Upper lobe of left lung (tissue), 6 donors: Measurements from ENCODE around the gene OR8D2. TPM values are rescaled to one million over a fixed set of nuclear protein-coding genes. Genes with fewer than 3 reads are reported as not detected.
"Not testable (repeated sequence)": the region's sequence is repeated elsewhere in the genome, so short reads cannot be mapped to it uniquely, and the experiment has no call there.

Experiments
- ATAC-seq, 2 donors: fragments of 200-7000 bp; cut with Tn5 transposase; one replicate each; pipeline ENCODE4 v1.9.1; 2022; ENCODE audit warnings: mild to moderate bottlenecking in 2 of 2, moderate library complexity in 2 of 2; ENCODE audit not compliant: low FRiP score in 2 of 2
- DNase-seq, 2 donors: peaks; one replicate each; pipeline ENCODE4 v3.0.0-alpha.2; 2019 to 2020
- H3K27ac ChIP-seq, 4 donors: fragments of 200-600 bp; sonication (generic); one replicate each; pipeline ENCODE4 v1.5.1; 2016 to 2019
- H3K27me3 ChIP-seq, 4 donors: fragments of 200-600 bp; sonication (generic); one replicate each; pipeline ENCODE4 v1.5.1; 2017 to 2019
- H3K36me3 ChIP-seq, 4 donors: fragments of 200-600 bp; sonication (generic); one replicate each; pipeline ENCODE4 v1.5.1; 2016 to 2019
- H3K4me1 ChIP-seq, 4 donors: fragments of 200-600 bp; sonication (generic); one replicate each; pipeline ENCODE4 v1.5.1; 2018 to 2019
- H3K4me3 ChIP-seq, 4 donors: fragments of 200-600 bp; sonication (generic); one replicate each; pipeline ENCODE4 v1.5.1; 2017 to 2019; ENCODE audit warnings: mild to moderate bottlenecking in 2 of 4, moderate library complexity in 1 of 4
- H3K9me3 ChIP-seq, 4 donors: fragments of 200-600 bp; sonication (generic); one replicate each; pipeline ENCODE4 v1.5.1; 2018 to 2019
- CTCF ChIP-seq, 6 experiments: fragments of 450-650 bp in 4 of 6; fragments of 200-600 bp in 2 of 6; sonication (generic) in 2 of 6; IDR thresholded peaks; one replicate each; pipeline ENCODE4 v1.5.1; 2016 to 2019; ENCODE audit warnings: antibody characterized with exemption in 6 of 6
- EP300 ChIP-seq, 4 donors: sonication (generic); formaldehyde crosslinking; IDR thresholded peaks; one replicate each; pipeline ENCODE4 v1.5.1; 2017; ENCODE audit warnings: antibody characterized with exemption in 4 of 4, control low read depth in 2 of 4
- POLR2A ChIP-seq, 4 donors: fragments of 450-650 bp; IDR thresholded peaks; one replicate each; pipeline ENCODE4 v1.5.1; 2016 to 2017; ENCODE audit warnings: antibody characterized with exemption in 4 of 4, mild to moderate bottlenecking in 2 of 4
- POLR2AphosphoS5 ChIP-seq, 2 donors: sonication (generic); formaldehyde crosslinking; IDR thresholded peaks; one replicate each; pipeline ENCODE4 v1.5.1; 2017; ENCODE audit warnings: antibody characterized with exemption in 2 of 2
- WGBS, 2 donors: methylation state at CpG; one replicate each; pipeline ENCODE4 v1.1.5; 2017 to 2018; 5-methylcytosine and 5-hydroxymethylcytosine counted together
- total RNA-seq, 6 donors: library from RNA; depleted of rRNA in 4 of 6; stranded (reverse); fragments of >200 nt in 4 of 6; gene quantifications; one replicate each; pipeline versions ENCODE4 v1.1.0 to v1.2.1, GENCODE V29; 2016 to 2021
- donor health status: DM: no; HTN: no; CAD: no; lungs with moderate emphysema.
- donor health status: DM: no; HTN: yes; CAD: no; lungs with severe emphysema.

Gene OR8D2
- total RNA-seq, 6 donors from 2014 or later: not detected

- Histone ChIP-seq H3K27me3 (no peaks in the 10 kb centered on the region), H3K4me3 (no peak overlapping the region), H3K27ac (no peak overlapping the region), H3K4me1 (no peaks in the 10 kb centered on the region), H3K36me3 (no peaks in the 10 kb centered on the region), H3K9me3 (no peaks in the 10 kb centered on the region)
- DNase-seq: no peak
- 89 to 90% methylated on average over 3 of the region's 3 CpGs for WGBS, 2 donors
- ATAC-seq: peak; percentile 21 to 53
- no peak for TF ChIP-seq POLR2A (IDR thresholded peaks at IDR 0.05)
- no peak for TF ChIP-seq EP300 (IDR thresholded peaks at IDR 0.05)
- no peak for TF ChIP-seq CTCF (IDR thresholded peaks at IDR 0.05)
- TF ChIP-seq POLR2AphosphoS5 (IDR thresholded peaks at IDR 0.05): no peak
Observed at GRCh38 chr11:124277207-124277606, 42.8 kb downstream of the OR8D2 start.

DNA sequence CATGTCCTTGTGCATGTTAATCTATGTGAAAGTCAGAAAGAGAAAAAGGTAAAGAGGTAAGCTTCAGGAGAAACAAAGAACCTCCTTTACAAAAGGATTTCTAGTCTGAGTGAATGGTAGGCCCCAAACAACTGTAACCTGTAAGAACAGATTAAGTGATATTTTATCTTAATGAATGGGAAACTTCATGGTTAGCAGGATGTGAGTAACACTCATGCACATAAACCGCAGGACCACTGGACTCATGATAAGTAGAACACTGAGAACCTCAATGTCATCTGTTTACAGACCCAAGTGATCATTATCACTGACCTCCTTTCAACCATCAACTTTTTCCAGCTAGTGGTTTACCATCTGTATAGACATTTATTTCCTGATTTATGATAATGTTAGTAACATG, 43.9 kb downstream of the OR8D2 start:
- DNase-seq (no peak), ATAC-seq (no peak)
- no peak for TF ChIP-seq CTCF (IDR thresholded peaks at IDR 0.05)
- no peak for TF ChIP-seq POLR2AphosphoS5 (IDR thresholded peaks at IDR 0.05)
- TF ChIP-seq POLR2A (IDR thresholded peaks at IDR 0.05): no peak
- no peak for TF ChIP-seq EP300 (IDR thresholded peaks at IDR 0.05)
- 29 to 50% methylated on average over 1 of the region's 1 CpG for WGBS, 2 donors
- H3K4me3 ChIP-seq: no peak overlapping the region
- no peaks in the 10 kb centered on the region for H3K27me3 ChIP-seq
- no peaks in the 10 kb centered on the region for H3K9me3 ChIP-seq
- no peaks in the 10 kb centered on the region for H3K4me1 ChIP-seq
- no peak overlapping the region for H3K27ac ChIP-seq
- no peaks in the 10 kb centered on the region for H3K36me3 ChIP-seq

DNA sequence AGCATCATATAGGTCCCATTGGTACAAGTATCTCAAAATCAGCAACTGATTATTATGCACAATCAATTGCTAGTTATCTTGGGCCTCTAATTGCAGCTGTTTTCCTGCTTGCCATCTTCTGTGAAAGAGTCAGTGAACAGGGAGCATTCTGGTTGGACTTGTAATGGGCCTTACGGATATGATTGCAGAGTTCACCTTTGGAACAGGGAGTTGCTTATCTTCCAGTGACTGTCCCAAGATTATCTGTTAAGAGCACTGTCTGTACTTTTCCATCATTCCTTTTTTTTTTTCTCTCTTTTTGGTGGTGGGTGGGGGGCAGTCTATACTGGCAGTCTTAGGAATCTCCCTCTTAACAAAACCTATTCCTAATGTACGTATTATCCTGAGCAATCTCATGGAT, 46.0 kb downstream of the OR8D2 start:
- H3K4me1 ChIP-seq: no peaks in the 10 kb centered on the region
- 86 to 91% methylated on average over 2 of the region's 2 CpGs for WGBS, 2 donors
- no peak overlapping the region for H3K27ac ChIP-seq
- H3K36me3 ChIP-seq: no peaks in the 10 kb centered on the region
- H3K27me3 ChIP-seq: no peaks in the 10 kb centered on the region
- no peak overlapping the region for H3K4me3 ChIP-seq
- DNase-seq (no peak), ATAC-seq (no peak)
- TF ChIP-seq CTCF (IDR thresholded peaks at IDR 0.05) (no peak), POLR2A (IDR thresholded peaks at IDR 0.05) (no peak), EP300 (IDR thresholded peaks at IDR 0.05) (no peak), POLR2AphosphoS5 (IDR thresholded peaks at IDR 0.05) (no peak)
- no peaks in the 10 kb centered on the region for H3K9me3 ChIP-seq

DNA sequence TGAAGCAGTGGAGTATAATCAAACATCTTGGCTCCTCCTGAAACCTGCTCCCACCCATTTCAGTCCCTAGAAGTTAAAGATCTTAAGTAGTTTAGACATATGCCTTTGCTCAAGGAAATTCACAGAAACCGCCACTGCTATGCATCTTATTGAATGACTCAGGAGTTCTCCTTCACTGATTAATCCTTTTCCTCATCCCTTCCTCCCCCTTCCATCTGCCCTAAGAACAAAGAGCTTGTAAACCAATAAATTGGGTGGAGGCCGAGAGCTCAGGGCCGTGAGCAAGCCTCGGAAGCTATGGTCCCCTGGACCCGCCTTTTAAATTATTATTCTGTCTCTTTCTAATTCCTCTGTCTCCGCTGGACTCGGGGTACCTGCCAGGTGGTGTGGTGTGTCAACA, 49.1 kb downstream of the OR8D2 start:
- H3K9me3 ChIP-seq, H3K27me3 ChIP-seq, ATAC-seq, DNase-seq, H3K4me3 ChIP-seq, H3K36me3 ChIP-seq, H3K4me1 ChIP-seq, H3K27ac ChIP-seq: not testable (repeated sequence)
- WGBS, 2 donors: 59 to 78% methylated on average over 7 of the region's 7 CpGs

Other genes starting within 250 kb of the OR8D2 start
- 10 to 100 TPM; 16.4 to 39.0 (median 32.9) TPM for gene VWA5A, start 204.7 kb downstream of the OR8D2 start, total RNA-seq
- not detected for gene OR10D3, start 136.9 kb downstream of the OR8D2 start, total RNA-seq
- gene OR8G1, start 79.1 kb downstream of the OR8D2 start, total RNA-seq: not detected
- under 1 TPM in 1 of 6 donors, not detected in 5; 0.64 TPM for gene OR8G5, start 63.8 kb downstream of the OR8D2 start, total RNA-seq
- gene OR8D1, start 6.2 kb downstream of the OR8D2 start, total RNA-seq: not detected
- not detected for gene OR8B2, start 64.3 kb upstream of the OR8D2 start, total RNA-seq
- gene OR8B3, start 78.8 kb upstream of the OR8D2 start, total RNA-seq: not detected
- gene OR8B4, start 104.7 kb upstream of the OR8D2 start, total RNA-seq: not detected
- not detected for gene OR8B8, start 125.5 kb upstream of the OR8D2 start, total RNA-seq
- gene OR8B12, start 223.5 kb upstream of the OR8D2 start, total RNA-seq: not detected
- not detected for gene OR8A1, start 249.8 kb upstream of the OR8D2 start, total RNA-seq